ENCODE results near the gene ALOX12B. TPM values are rescaled to one million over a fixed set of nuclear protein-coding genes. Genes with fewer than 3 reads are reported as not detected.

ALOX12B gene
- total and polyA plus RNA-seq, 2 donors (not counting 1 experiment from before 2014, with no cell fraction given) = 0.57 to 0.69 TPM

GRCh38 chr17:8122422-8122923 is 35.0 kb upstream of the ALOX12B start:
- Histone ChIP-seq H4K20me1 (ENCODE audit: control insufficient read depth, insufficient read depth, low read length, poor library complexity, severe bottlenecking) (peaks cover 34% of the 10 kb centered on the region), H2AFZ (ENCODE audit: insufficient read depth, low read depth, low read length, poor library complexity, severe bottlenecking) (peak overlapping the region; percentile 58), H3K4me1 (ENCODE audit: control insufficient read depth in 2 of 2, insufficient read depth in 2 of 2, low read length in 2 of 2) (peaks cover 68 to 81% of the 10 kb centered on the region in 2 donors), H3K4me2 (replicated peaks; ENCODE audit: low read depth, low read length, poor library complexity, severe bottlenecking) (peak overlapping the region; percentile 91), H3K4me3 (ENCODE audit: control extremely low read depth in 1 of 5, extremely low read depth in 1 of 5, insufficient read depth in 1 of 5, low read depth in 2 of 5, low read length in 4 of 5) (peak overlapping the region in 4 of 5 experiments; percentile 29 to 85 (median 70)), H3K27me3 (replicated peaks in 1 of 4; ENCODE audit: control extremely low read depth in 1 of 4, control insufficient read depth in 3 of 4, insufficient read depth in 4 of 4, low read length in 3 of 4) (peaks cover 0 to 57% (median 24%) of the 10 kb centered on the region in 4 experiments), H3K9ac (ENCODE audit: low read length) (peak overlapping the region; percentile 83), H3K36me3 (replicated peaks in 1 of 2; ENCODE audit: control extremely low read depth in 1 of 2, control insufficient read depth in 1 of 2, extremely low read depth in 1 of 2, insufficient read depth in 2 of 2, low read length in 1 of 2) (no peaks in the 10 kb centered on the region), H3K79me2 (ENCODE audit: control insufficient read depth, insufficient read depth, low read length) (no peaks in the 10 kb centered on the region), H3K27ac (ENCODE audit: low read length in 2 of 2) (no peak overlapping the region), H3K9me3 (ENCODE audit: control extremely low read depth in 1 of 3, control insufficient read depth in 2 of 3, insufficient read depth in 1 of 3, low read length in 2 of 3) (peaks cover 0 to 28% (median 0%) of the 10 kb centered on the region in 3 donors)
- no peak for DNase-seq
- intact Hi-C loops (cut with micrococcal nuclease) = no loop called here
- under 1% methylated on average over 27 of the region's 29 CpGs for WGBS (ENCODE audit: insufficient coverage)
- Mint-ChIP-seq H3K4me3 (peak overlapping the region; percentile 94), H3K4me1 (peaks cover 85% of the 10 kb centered on the region), H3K27ac (peak overlapping the region; percentile 43), H3K9me3 (ENCODE audit: insufficient read depth) (no peaks in the 10 kb centered on the region), H3K27me3 (peaks cover 46% of the 10 kb centered on the region)
- ChIA-PET POLR2A (interaction anchor here (0.6 to 1.8 kb wide), 5 partner anchors 32 to 166 kb away, joined by 3 to 6 read pairs (median 4); partner anchors contain the start of gene RANGRF), CTCF (interaction anchor here (0.6 to 3.6 kb wide), 10 partner anchors 11 to 178 kb away, joined by 3 to 12 read pairs (median 4); partner anchors contain the start of gene SLC25A35)
- ATAC-seq (ENCODE audit: low read depth) = no peak
- TF ChIP-seq, protein P1, sequence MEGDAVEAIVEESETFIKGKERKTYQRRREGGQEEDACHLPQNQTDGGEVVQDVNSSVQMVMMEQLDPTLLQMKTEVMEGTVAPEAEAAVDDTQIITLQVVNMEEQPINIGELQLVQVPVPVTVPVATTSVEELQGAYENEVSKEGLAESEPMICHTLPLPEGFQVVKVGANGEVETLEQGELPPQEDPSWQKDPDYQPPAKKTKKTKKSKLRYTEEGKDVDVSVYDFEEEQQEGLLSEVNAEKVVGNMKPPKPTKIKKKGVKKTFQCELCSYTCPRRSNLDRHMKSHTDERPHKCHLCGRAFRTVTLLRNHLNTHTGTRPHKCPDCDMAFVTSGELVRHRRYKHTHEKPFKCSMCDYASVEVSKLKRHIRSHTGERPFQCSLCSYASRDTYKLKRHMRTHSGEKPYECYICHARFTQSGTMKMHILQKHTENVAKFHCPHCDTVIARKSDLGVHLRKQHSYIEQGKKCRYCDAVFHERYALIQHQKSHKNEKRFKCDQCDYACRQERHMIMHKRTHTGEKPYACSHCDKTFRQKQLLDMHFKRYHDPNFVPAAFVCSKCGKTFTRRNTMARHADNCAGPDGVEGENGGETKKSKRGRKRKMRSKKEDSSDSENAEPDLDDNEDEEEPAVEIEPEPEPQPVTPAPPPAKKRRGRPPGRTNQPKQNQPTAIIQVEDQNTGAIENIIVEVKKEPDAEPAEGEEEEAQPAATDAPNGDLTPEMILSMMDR (IDR thresholded peaks at IDR 0.05) = no peak
- TF ChIP-seq EZH2 (IDR thresholded peaks at IDR 0.05; ENCODE audit: borderline replicate concordance, insufficient read depth, low read depth, low read length, poor library complexity, severe bottlenecking) = peak; percentile 38

Measured in B cell (primary cell).